IPS-NIHi11 (cell line): ENCODE results near the gene AFG1L.
"Not testable (repeated sequence)": the region's sequence is repeated elsewhere in the genome, so short reads cannot be mapped to it uniquely, and the experiment has no call there.

ENCODE experiments used
- DNase-seq: peaks from one replicate; pipeline ENCODE4 v3.0.0; 2012; ENCODE audit warnings: mixed read lengths, low spot score

Gene AFG1L

DNA sequence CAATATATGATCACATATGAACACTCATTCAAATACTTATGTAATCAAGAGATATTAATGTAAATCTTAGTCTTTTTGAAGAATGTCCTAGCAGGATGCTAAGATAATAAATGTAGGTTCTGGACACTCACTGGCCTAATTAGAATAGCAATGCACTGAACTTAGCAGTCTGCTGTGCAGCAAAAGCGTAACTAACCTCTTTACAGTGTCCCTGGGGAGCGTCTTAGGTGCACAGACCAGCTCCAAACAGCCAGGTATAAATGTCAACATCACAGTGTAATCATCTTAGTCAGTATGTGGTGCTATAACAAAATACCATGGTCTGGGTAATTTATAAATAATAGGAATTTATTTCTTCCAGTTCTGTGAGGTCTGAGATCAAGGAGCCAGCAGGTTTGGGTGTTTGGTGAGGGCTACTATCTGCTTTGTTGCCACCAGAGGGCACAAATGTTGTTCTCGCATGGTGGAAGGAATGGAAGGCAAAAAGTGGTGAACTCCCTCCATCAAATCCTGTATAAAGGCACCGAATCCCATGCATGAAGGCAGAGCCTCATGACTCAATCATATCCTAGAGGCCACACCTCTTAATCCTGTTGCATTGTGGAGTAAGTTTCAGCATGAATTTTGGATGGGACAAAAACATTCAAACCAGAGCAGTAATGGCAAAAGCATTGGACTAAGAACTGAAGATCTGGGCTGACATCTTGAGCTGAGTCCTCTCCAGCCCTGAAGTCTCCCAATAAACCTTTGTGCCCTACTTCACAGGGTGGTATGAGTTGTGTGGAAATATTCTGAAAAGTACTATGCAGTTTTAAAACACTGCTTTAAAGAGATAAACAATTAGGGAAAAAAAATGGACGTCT is 224.1 kb downstream of the AFG1L start:
- DNase-seq = peak; percentile 60

GRCh38 chr6:108521616-108522107 is 226.8 kb downstream of the AFG1L start:
- no peak for DNase-seq

DNA sequence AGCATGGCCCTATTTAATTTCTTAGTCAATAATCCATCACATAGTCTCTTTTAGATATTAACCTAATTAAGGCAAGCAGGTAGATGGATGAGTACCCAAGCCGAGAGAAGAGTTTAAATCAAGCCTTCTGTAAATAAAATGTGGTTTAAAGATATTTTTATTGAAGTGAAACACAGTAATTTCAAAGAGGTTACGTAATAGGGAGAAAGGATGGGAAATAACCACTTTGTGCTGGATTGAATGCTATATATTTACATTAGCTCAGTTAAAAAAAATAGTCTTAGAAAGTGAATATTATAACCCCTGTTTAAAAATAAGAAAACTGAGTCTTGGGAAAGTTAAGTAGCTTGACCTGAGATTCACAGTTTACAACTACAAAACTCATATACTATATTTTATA is 228.8 kb downstream of the AFG1L start:
- no peak for DNase-seq

DNA sequence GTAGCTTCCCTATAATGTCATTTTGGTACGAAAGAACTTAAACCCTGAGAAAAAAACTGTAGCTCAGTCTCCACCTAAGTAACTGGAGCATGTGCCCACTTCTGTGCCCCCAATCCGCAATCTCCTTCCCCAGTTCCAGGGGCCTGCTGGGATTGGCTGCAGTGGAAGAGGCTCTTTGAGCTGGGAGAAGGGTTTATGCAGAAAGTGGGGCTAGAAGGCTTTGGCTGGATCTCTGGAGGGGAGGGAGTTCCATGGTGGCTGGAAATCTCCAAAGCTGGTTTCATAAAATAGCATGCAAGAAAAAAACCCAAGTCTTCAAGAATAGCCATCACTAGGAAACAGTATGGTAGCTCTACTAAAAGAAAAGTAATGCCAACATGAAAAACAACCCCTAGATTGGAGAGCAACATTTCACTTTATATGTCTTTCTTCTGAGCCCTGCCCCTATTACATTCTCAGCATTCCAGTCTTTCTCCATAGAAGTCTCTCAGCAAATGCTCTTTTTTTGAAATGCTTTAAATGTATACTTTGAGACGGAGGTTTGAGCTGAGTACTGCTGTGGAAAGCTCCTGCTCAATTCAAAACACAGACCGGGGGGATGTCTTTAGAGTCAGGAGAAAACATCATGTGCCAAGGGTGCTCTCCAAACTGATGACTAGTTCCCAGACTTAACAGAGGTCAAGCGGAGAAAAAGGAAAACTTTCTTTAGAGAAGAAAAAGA is 229.8 kb downstream of the AFG1L start:
- DNase-seq = peak; percentile 27

DNA sequence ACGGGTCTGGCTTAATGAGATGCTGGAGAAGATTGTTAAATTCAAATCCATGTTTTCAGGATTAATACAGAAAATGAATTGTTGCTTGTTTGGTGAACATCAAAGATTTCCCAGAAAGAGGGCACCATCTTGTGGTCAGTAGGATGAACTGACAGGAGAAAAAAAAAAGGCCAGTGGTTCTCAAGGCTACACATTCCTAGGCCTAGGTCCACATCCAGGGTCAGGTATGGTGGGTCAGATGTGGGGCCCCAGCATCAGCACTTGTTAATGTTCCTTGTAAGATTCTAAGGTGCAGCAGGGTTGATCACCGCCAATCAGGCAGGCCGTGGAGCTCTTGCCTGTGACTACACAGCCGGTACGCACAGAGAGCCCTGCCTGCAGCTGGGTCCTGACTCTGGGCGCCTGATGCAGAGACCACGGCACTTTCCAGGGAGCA is 231.9 kb downstream of the AFG1L start:
- DNase-seq = peak; percentile 60

GRCh38 chr6:108528878-108529277 is 234.0 kb downstream of the AFG1L start:
- DNase-seq = no peak

GRCh38 chr6:108531332-108531731 is 236.5 kb downstream of the AFG1L start:
- DNase-seq = peak; percentile 30

DNA sequence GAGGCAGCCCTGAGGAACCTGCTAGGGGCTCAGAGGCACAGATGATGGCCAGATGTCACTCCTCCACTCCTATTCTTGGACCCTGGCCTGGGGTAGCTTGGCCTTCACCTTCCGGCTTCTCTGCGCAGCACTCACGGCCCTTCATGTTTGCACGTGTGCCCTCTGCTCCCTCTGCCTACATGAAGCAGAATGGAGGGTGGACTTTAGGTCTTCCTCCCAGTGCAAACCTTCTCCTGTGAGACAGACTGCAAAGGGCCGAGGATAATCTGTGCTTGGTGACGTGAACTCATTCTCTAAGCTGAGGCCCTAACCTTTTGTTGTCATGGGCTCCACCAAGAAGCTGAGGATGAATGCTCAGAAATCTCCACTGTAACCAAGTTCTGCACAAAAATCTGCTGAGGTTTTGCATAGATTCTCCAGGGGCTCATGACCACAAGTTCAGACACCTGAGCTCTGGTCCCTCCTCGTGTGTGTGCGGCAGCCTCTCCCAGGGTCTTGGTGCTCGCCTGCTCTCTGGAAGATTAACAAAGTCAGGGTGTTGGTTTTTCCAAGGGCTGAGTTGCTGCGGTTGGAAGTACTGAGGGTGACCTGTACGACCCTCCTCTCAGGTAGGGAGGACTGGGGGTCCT is 240.4 kb downstream of the AFG1L start:
- DNase-seq = no peak

DNA sequence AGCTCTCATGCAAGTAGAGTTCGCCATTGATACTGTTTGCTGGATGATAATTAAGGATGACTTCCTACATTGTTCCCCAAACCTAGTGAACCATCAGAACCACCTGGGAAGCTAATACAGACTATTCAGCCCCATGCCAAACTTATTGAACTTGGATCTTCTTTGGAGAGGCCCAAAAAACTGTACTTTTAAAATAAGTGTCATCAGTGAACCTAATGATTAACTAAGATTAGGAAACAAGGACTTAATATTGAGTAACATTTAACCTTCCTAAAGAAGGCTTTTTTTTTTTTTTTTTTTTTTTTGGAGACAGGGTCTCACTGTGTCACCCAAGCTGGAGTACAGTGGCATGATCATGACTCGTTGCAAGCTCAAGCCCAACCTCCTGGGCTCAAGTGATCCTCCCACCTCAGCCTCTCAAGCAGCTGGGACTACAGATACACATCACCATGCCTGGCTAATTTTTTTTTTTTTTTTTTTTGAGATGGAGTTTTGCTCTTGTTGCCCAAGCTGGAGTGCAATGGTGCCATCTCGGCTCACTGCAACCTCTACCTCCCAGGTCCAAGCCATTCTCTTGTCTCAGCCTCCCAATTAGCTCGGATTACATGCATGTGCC is 241.2 kb downstream of the AFG1L start:
- not testable (repeated sequence) for DNase-seq

GRCh38 chr6:108541843-108542759 is 247.2 kb downstream of the AFG1L start:
- peak; percentile 76 for DNase-seq

DNA sequence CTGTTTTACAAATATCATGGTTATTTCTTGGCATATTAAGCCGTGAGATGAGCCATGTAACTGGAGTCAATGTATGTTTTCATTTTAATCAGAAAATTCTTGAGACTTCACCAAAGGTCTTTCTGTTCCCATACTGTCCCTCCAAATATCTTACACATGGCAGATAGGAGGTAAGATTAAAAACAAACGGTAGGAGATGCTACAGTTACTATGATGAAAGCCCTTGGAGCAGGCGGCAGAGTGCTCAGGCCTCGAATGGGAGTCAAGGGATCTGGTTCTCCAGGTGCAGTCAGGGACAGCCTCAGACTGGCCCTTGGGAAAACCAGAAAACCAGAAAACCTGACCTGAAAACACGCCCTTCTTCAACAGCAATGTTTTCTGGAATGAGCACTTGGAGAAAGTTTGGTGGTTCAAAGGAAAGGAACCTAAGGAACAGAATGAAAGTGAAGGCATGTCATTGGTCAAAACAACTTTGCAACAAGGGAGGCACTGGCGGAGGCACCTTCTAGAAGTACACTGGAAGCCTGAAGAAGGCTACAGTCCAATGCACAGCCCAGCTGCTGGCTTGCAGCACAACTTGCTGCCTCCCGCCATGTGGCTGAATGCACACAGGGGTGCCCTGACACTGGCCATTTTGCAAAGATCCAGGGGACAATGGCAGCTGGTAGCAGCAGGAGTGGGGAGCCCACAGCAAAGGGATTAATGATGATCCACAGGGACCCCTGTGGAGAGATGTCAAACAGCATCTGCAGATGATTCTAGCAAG is 248.5 kb downstream of the AFG1L start:
- DNase-seq = no peak

DNA sequence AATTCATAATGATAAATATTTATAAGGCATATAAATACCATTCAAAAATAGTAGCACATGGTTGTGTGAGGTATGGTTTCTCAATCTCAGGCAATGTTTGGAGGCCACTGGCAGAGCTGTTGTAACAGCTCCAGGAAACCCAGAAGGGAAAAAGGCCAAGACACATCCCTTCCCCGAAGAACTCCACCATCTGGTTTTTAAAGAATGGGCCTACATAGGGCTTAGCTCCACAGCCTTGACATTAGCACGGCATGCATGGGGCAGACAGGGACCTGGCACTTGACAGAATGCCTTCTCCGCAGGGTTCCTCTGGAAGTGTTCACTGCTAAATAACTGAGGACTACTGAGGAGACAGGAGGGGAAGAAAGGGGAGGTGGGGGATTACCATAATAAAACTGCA is 249.8 kb downstream of the AFG1L start:
- DNase-seq = no peak

DNA sequence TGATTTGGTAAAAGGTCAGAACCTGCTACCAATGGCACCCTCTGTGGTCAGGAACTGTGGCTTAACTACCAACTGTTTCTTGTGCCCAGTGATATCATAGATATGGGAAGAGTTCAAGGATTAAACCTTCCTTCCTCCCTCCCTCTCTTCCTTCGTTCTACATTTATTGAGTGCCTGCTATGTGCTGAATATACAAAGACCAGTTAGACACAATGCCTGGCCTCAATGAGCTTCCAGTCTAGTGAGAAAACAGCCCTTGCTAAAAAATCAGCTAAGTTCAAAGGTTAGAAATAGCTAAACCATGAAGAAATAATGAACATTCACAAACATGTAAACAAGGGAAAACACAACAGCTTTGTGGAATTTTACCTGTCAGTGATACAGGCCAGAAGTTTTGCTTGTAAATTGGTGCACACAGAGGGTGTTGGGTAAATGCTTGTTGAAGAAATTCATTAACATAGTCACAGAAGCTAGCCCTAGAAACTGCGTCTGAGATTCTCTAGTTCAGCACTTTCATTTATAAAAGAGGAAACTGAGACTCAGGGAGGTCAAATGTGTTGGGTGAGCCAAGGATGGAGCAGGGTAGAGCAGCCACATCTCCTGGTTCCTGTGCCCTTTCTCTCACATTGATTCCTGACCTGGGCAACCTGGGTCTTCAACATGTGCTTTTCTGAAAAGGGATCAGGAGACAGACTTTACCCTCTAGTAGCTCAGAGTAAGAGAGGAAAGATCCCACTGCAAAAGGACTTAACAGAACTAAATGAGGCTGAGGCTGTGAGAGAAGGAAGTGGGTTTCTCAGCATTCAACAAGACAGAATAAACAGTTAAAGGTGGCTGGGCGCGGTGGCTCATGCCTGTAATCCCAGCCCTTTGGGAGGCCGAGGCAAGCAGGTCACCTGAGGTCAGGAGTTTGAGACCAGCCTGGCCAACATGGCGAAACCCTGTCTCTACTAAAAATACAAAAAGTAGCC is 251.5 kb downstream of the AFG1L start:
- no peak for DNase-seq

GRCh38 chr6:108549241-108549640 is 254.4 kb downstream of the AFG1L start:
- DNase-seq = no peak

DNA sequence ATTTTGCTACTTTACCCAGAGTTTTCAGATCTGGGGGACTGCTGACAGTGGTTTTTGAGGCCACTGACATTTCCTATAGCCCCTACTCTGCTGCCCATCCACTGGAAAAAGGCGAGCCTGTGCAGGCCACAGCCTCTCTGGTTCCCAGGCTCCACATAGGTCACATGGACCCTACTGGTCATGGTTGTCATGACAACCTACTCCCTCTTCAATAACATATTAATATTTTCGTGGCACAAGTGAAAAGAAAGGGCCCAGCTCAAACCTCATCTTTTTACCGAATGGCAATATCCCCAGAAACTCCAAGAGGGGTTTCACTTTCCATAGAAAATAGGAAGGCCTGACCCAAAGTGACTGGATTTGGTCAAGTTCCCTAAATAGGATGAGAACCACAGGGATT is 254.9 kb downstream of the AFG1L start:
- no peak for DNase-seq

- DNase-seq = no peak
Measured at GRCh38 chr6:108550256-108550655, 255.4 kb downstream of the AFG1L start.

GRCh38 chr6:108555399-108556052 is 260.7 kb downstream of the AFG1L start:
- no peak for DNase-seq

DNA sequence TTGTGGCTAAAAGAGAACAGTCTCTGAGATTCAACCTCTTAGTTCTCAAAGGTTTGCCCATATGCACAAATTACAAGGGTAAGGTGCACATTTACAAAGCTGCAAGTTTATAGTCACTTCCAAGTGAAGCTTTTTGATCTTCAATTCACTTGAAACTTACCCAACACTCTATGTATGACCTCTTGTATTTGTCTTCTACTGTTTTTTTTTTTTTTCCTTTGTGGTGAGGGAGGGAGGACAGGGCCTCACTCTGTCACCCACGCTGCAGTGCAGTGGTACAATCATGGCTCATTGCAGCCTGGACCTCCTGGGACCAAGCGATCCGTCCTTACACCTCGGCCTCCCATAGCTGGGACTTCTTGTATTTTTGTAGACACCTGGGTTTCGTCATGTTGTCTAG is 261.4 kb downstream of the AFG1L start:
- DNase-seq = no peak
